GM12878 (cell line): Measurements from ENCODE around the gene TIAM1. TPM values are rescaled to one million over a fixed set of nuclear protein-coding genes. Genes with fewer than 3 reads are reported as not detected.

Experiments used
- ATAC-seq: fragments of 200-7000 bp; cut with Tn5 transposase; 3 replicates; pipeline ENCODE4 v1.9.1; 2020; ENCODE audit warnings: mild to moderate bottlenecking, moderate library complexity
- BruUV-seq: library from RNA; stranded (reverse); fragments of 400-500 nt; replicated peaks from 2 replicates; lab custom pipeline; 2021; lab: Mats Ljungman, UMichigan
- CTCF ChIA-PET: fragments of 300-600 bp; sonication (Branson Sonifier 250); formaldehyde crosslinking; extraction: SDS; loops from one replicate; lab custom pipeline; 2021; ENCODE audit warnings: inconsistent platforms; lab: Yijun Ruan, JAX
- POLR2A ChIA-PET: fragments of 350-600 bp; formaldehyde crosslinking; extraction: SDS; loops from one replicate; lab custom pipeline; 2021; ENCODE audit warnings: inconsistent platforms; lab: Charles Lee
- RAD21 ChIA-PET: fragments of 300-600 bp; sonication (Branson Sonifier 250); formaldehyde crosslinking; loops from one replicate; lab custom pipeline; 2023; ENCODE audit warnings: antibody characterized with exemption; ENCODE audit not compliant: unreplicated experiment; lab: Charles Lee
- SMC1A ChIA-PET: fragments of 300-600 bp; sonication (Branson Sonifier 250); formaldehyde crosslinking; loops from one replicate; lab custom pipeline; 2023; ENCODE audit not compliant: unreplicated experiment, uncharacterized antibody; lab: Charles Lee
- DNase-seq: peaks from one replicate; pipeline ENCODE4 v3.0.0-alpha.2; 2011; ENCODE audit warnings: low read depth, low spot score
- FAIRE-seq: peaks from 3 replicates; lab custom pipeline; 2011; peaks lifted over from hg19 to GRCh38; lab: Jason Lieb, UNC
- H2AFZ ChIP-seq: 2 replicates; pipeline ENCODE4 v1.6.0; 2011; ENCODE audit warnings: low read depth, low read length, control low read depth; ENCODE audit not compliant: control insufficient read depth
- H3K27ac ChIP-seq: 2 replicates; pipeline ENCODE4 v1.5.1; 2011; ENCODE audit warnings: control low read depth; ENCODE audit not compliant: control insufficient read depth, insufficient read depth
- H3K27me3 ChIP-seq, 2 experiments: replicated peaks in 1 of 2; 2 replicates each; pipeline versions ENCODE4 v1.6.0 to v1.6.1; 2011; ENCODE audit warnings: low read length in 1 of 2; ENCODE audit not compliant: control insufficient read depth in 2 of 2, insufficient read depth in 2 of 2
- H3K36me3 ChIP-seq, 2 experiments: 2 replicates each; pipeline ENCODE4 v1.5.1; 2011; ENCODE audit warnings: low read length in 1 of 2; ENCODE audit not compliant: control insufficient read depth in 2 of 2, insufficient read depth in 2 of 2
- H3K4me1 ChIP-seq: 2 replicates; pipeline ENCODE4 v1.6.1; 2011; ENCODE audit warnings: mild to moderate bottlenecking, low read length, moderate library complexity, mixed read lengths; ENCODE audit not compliant: control insufficient read depth, insufficient read depth
- H3K4me2 ChIP-seq: 2 replicates; pipeline ENCODE4 v1.6.0; 2011; ENCODE audit warnings: control low read depth; ENCODE audit not compliant: control insufficient read depth, insufficient read depth
- H3K4me3 ChIP-seq: fragments of 200-600 bp; sonication (generic); 2 replicates; pipeline ENCODE4 v1.5.1; 2016
- H3K79me2 ChIP-seq: 2 replicates; pipeline ENCODE4 v1.6.0; 2011; ENCODE audit warnings: low read length; ENCODE audit not compliant: control insufficient read depth, insufficient read depth
- H3K9ac ChIP-seq: 2 replicates; pipeline ENCODE4 v1.8.0; 2011; ENCODE audit warnings: low read length, control low read depth, mixed read lengths; ENCODE audit not compliant: control insufficient read depth, insufficient read depth
- H3K9me3 ChIP-seq: replicated peaks from 3 replicates; pipeline ENCODE4 v1.5.1; 2011; ENCODE audit warnings: mild to moderate bottlenecking, low read length; ENCODE audit not compliant: control insufficient read depth, insufficient read depth
- H4K20me1 ChIP-seq: 2 replicates; pipeline ENCODE4 v1.6.0; 2011; ENCODE audit not compliant: control insufficient read depth, insufficient read depth
- ATF7 ChIP-seq: fragments of 450-650 bp; IDR thresholded peaks from 2 replicates; pipeline ENCODE4 v1.6.1; 2016; ENCODE audit warnings: low read depth, mild to moderate bottlenecking
- BHLHE40 ChIP-seq, 2 experiments: fragments of 450-650 bp in 1 of 2; IDR thresholded peaks; 2 replicates each; pipeline ENCODE4 v1.6.1; 2011 to 2017; ENCODE audit warnings: low read depth in 2 of 2, borderline replicate concordance in 1 of 2, improper control_type of control experiment in 1 of 2, low read length in 1 of 2, mild to moderate bottlenecking in 1 of 2
- CHD4 ChIP-seq: fragments of 200-600 bp; sonication (generic); IDR thresholded peaks from 2 replicates; pipeline ENCODE4 v1.6.1; 2016; ENCODE audit warnings: mild to moderate bottlenecking
- GABPA ChIP-seq: IDR thresholded peaks from 2 replicates; pipeline ENCODE4 v1.6.1; 2014; ENCODE audit warnings: antibody characterized with exemption, low read depth, mild to moderate bottlenecking, inconsistent platforms
- JUND ChIP-seq: IDR thresholded peaks from 2 replicates; pipeline ENCODE4 v1.6.1; 2012; ENCODE audit warnings: low read depth, mild to moderate bottlenecking, low read length, improper control_type of control experiment, moderate library complexity
- LARP7 ChIP-seq: fragments of 450-650 bp; IDR thresholded peaks from 2 replicates; pipeline ENCODE4 v1.6.1; 2017; ENCODE audit warnings: mild to moderate bottlenecking
- MEF2B ChIP-seq: fragments of 450-650 bp; IDR thresholded peaks from 2 replicates; pipeline ENCODE4 v1.6.1; 2018; ENCODE audit warnings: mild to moderate bottlenecking, moderate library complexity; ENCODE audit not compliant: partially characterized antibody, poor library complexity, severe bottlenecking
- MTA3 ChIP-seq: IDR thresholded peaks from 2 replicates; pipeline ENCODE4 v1.6.1; 2012; ENCODE audit warnings: low read length, inconsistent platforms, borderline replicate concordance
- MYB ChIP-seq: fragments of 150-350 bp; IDR thresholded peaks from 2 replicates; pipeline ENCODE4 v1.6.1; 2014; ENCODE audit warnings: mild to moderate bottlenecking, low read depth, low read length, borderline replicate concordance
- NFYB ChIP-seq: IDR thresholded peaks from 2 replicates; pipeline ENCODE4 v1.6.1; 2011; ENCODE audit warnings: low read depth, mild to moderate bottlenecking, low read length, improper control_type of control experiment, moderate library complexity; ENCODE audit not compliant: insufficient read depth
- SUZ12 ChIP-seq: fragments of 200-600 bp; sonication (generic); IDR thresholded peaks from one replicate; pipeline ENCODE4 v1.6.1; 2018; ENCODE audit warnings: antibody characterized with exemption, mild to moderate bottlenecking; ENCODE audit not compliant: unreplicated experiment
- ZNF384 ChIP-seq: IDR thresholded peaks from 2 replicates; pipeline ENCODE4 v1.6.1; 2012; ENCODE audit warnings: low read depth, mild to moderate bottlenecking, low read length, improper control_type of control experiment, borderline replicate concordance
- WGBS: methylation state at CpG from one replicate; pipeline ENCODE4 v1.1.6; 2016; ENCODE audit warnings: low lambda C conversion rate; ENCODE audit not compliant: insufficient replicate concordance, insufficient coverage; ENCODE audit errors: missing lambda C conversion rate; 5-methylcytosine and 5-hydroxymethylcytosine counted together
- in situ Hi-C: fragments of 300-500 bp; cut with MboI; formaldehyde crosslinking; loops from 9 replicates; pipeline ENCODE4 v1.14.3; 2018; ENCODE audit warnings: mixed read lengths
- intact Hi-C: fragments of 100-400 bp; cut with micrococcal nuclease; formaldehyde crosslinking; loops from one replicate; pipeline ENCODE4 v1.14.2; 2022; ENCODE audit not compliant: unreplicated experiment
- polyA plus RNA-seq, 11 experiments: library from polyadenylated mRNA; depleted of rRNA in 4 of 11; unstranded in 6 of 11; stranded (reverse) in 5 of 11; fragments of >200 nt; fragmentation: Nextera tagmentation in 4 of 11; fragmentation: Illumina TruSeq in 1 of 11; extraction: Ambion mirVana in 4 of 11; extraction: Trizol in 1 of 11; gene quantifications; 1 replicate in 1 of 11; 2 replicates in 10 of 11; pipeline versions ENCODE4 v1.2.1 to v1.2.3, GENCODE V29; 2011 to 2016; ENCODE audit warnings: inconsistent platforms in 2 of 11, missing spikeins in 2 of 11, low read depth in 1 of 11
- total RNA-seq, 4 experiments: library from RNA; depleted of rRNA in 3 of 4; stranded (reverse); fragments of >200 nt in 3 of 4; fragmentation: Illumina TruSeq in 1 of 4; extraction: Trizol in 1 of 4; gene quantifications; 2 replicates each; pipeline versions ENCODE4 v1.2.1 to v1.2.3, GENCODE V29; 2013 to 2021
- TF ChIP-seq, protein P1 (sequence below): fragments of 150-350 bp; IDR thresholded peaks from 2 replicates; pipeline ENCODE4 v1.6.1; 2016; ENCODE audit warnings: low read depth, low read length
- TF ChIP-seq, protein P2 (sequence below): IDR thresholded peaks from 2 replicates; pipeline ENCODE4 v1.6.1; 2012; ENCODE audit warnings: low read length, inconsistent platforms
- TF ChIP-seq, protein P3 (sequence below): fragments of 450-650 bp; IDR thresholded peaks from 2 replicates; pipeline ENCODE4 v1.6.1; 2017; ENCODE audit warnings: mild to moderate bottlenecking, moderate library complexity

Gene TIAM1
- total and polyA plus RNA-seq, 10 of the 15 experiments (the other 5 are each of a cell fraction or from before 2014, with no cell fraction given) = 0.31 to 35.9 (median 0.78) TPM

DNA sequence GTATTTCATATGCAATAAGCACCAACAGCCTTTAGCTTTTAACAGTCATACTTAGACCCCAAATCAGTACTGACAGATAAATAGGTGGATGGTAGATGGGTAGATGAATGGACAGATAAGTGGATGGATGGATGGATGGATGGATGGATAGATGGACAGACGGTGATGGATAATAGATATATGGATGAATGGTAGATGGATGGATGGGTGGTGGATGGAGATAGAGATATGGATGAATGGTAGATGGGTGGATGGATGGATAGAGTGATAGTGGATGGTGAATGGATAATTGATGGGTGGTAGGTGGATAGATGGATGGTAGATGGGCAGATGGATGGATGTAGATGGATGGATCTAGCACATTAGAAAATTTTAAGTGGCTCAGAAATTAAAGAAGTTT, 62.5 kb downstream of the TIAM1 start (continued):
- TF ChIP-seq, protein P1, sequence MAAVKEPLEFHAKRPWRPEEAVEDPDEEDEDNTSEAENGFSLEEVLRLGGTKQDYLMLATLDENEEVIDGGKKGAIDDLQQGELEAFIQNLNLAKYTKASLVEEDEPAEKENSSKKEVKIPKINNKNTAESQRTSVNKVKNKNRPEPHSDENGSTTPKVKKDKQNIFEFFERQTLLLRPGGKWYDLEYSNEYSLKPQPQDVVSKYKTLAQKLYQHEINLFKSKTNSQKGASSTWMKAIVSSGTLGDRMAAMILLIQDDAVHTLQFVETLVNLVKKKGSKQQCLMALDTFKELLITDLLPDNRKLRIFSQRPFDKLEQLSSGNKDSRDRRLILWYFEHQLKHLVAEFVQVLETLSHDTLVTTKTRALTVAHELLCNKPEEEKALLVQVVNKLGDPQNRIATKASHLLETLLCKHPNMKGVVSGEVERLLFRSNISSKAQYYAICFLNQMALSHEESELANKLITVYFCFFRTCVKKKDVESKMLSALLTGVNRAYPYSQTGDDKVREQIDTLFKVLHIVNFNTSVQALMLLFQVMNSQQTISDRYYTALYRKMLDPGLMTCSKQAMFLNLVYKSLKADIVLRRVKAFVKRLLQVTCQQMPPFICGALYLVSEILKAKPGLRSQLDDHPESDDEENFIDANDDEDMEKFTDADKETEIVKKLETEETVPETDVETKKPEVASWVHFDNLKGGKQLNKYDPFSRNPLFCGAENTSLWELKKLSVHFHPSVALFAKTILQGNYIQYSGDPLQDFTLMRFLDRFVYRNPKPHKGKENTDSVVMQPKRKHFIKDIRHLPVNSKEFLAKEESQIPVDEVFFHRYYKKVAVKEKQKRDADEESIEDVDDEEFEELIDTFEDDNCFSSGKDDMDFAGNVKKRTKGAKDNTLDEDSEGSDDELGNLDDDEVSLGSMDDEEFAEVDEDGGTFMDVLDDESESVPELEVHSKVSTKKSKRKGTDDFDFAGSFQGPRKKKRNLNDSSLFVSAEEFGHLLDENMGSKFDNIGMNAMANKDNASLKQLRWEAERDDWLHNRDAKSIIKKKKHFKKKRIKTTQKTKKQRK = no peak
- no peak for TF ChIP-seq MEF2B
- TF ChIP-seq ZNF384 = no peak
- TF ChIP-seq MTA3 = no peak
- TF ChIP-seq, protein P2, sequence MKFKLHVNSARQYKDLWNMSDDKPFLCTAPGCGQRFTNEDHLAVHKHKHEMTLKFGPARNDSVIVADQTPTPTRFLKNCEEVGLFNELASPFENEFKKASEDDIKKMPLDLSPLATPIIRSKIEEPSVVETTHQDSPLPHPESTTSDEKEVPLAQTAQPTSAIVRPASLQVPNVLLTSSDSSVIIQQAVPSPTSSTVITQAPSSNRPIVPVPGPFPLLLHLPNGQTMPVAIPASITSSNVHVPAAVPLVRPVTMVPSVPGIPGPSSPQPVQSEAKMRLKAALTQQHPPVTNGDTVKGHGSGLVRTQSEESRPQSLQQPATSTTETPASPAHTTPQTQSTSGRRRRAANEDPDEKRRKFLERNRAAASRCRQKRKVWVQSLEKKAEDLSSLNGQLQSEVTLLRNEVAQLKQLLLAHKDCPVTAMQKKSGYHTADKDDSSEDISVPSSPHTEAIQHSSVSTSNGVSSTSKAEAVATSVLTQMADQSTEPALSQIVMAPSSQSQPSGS = no peak
- TF ChIP-seq ATF7 = no peak
- TF ChIP-seq BHLHE40 (IDR thresholded peaks at IDR 0.05; ENCODE audit: borderline replicate concordance in 1 of 2, low read depth in 2 of 2, low read length in 1 of 2) = no peak
- TF ChIP-seq, all 136 proteins: peak for 0

DNA sequence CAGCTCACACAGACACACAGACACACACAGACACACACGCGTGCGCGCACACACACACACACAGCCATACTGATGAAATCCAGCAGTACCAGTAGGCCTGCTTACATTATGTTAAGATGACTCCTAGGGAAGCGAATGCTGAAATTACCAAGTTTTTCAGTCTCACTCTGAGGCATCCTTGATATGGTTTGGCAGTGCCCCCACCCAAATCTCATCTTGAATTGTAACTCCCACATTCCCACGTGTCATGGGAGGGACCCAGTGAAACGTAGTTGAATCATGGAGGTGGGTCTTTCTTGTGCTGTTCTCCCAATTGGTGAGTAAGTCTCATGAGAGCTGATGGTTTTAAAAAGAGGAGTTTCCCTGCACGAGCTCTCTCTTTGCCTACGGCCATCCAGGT, 64.1 kb downstream of the TIAM1 start:
- no peaks in the 10 kb centered on the region for H3K79me2 ChIP-seq
- no peak overlapping the region for H3K9ac ChIP-seq
- ChIA-PET RAD21 (no interaction called here), CTCF (no interaction called here), POLR2A (no interaction called here), SMC1A (no interaction called here)
- H2AFZ ChIP-seq = no peak overlapping the region
- WGBS = 61% methylated on average over 9 of the region's 9 CpGs
- no peak overlapping the region for H3K4me3 ChIP-seq
- ATAC-seq (no peak), DNase-seq (no peak), FAIRE-seq (no peak)
- no peaks in the 10 kb centered on the region; the same call in 2 of the 3 replicates for H3K9me3 ChIP-seq
- intact Hi-C loops (no loop called here), in situ Hi-C loops (no loop called here)
- no peaks in the 10 kb centered on the region for H3K27me3 ChIP-seq
- H3K27ac ChIP-seq = no peak overlapping the region
- no peaks in the 10 kb centered on the region for H3K4me1 ChIP-seq
- BruUV-seq = no TSS peak
- no peak overlapping the region for H3K4me2 ChIP-seq
- no peaks in the 10 kb centered on the region for H4K20me1 ChIP-seq
- H3K36me3 ChIP-seq = no peaks in the 10 kb centered on the region
- TF ChIP-seq GABPA (no peak), LARP7 (no peak), CHD4 (no peak), NFYB (no peak), JUND (no peak), MYB (no peak), SUZ12 (no peak)
- TF ChIP-seq, protein P3, sequence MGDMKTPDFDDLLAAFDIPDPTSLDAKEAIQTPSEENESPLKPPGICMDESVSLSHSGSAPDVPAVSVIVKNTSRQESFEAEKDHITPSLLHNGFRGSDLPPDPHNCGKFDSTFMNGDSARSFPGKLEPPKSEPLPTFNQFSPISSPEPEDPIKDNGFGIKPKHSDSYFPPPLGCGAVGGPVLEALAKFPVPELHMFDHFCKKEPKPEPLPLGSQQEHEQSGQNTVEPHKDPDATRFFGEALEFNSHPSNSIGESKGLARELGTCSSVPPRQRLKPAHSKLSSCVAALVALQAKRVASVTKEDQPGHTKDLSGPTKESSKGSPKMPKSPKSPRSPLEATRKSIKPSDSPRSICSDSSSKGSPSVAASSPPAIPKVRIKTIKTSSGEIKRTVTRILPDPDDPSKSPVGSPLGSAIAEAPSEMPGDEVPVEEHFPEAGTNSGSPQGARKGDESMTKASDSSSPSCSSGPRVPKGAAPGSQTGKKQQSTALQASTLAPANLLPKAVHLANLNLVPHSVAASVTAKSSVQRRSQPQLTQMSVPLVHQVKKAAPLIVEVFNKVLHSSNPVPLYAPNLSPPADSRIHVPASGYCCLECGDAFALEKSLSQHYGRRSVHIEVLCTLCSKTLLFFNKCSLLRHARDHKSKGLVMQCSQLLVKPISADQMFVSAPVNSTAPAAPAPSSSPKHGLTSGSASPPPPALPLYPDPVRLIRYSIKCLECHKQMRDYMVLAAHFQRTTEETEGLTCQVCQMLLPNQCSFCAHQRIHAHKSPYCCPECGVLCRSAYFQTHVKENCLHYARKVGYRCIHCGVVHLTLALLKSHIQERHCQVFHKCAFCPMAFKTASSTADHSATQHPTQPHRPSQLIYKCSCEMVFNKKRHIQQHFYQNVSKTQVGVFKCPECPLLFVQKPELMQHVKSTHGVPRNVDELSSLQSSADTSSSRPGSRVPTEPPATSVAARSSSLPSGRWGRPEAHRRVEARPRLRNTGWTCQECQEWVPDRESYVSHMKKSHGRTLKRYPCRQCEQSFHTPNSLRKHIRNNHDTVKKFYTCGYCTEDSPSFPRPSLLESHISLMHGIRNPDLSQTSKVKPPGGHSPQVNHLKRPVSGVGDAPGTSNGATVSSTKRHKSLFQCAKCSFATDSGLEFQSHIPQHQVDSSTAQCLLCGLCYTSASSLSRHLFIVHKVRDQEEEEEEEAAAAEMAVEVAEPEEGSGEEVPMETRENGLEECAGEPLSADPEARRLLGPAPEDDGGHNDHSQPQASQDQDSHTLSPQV = no peak
